DOHH2 (cell line): Measurements from ENCODE around the gene HIPK1.

Experiments
- H3F3A ChIP-seq: fragments of 200-600 bp; sonication (generic), shearing (Covaris generic); 2 replicates; pipeline ENCODE4 v1.6.0; 2016; ENCODE audit warnings: antibody characterized with exemption, mild to moderate bottlenecking; ENCODE audit not compliant: control insufficient read depth, insufficient read depth
- H3K27ac ChIP-seq: fragments of 200-600 bp; sonication (generic); 2 replicates; pipeline ENCODE4 v1.5.1; 2014; ENCODE audit warnings: low read depth, mild to moderate bottlenecking, low read length, moderate library complexity
- H3K27me3 ChIP-seq: fragments of 200-600 bp; sonication (generic); 2 replicates; pipeline ENCODE4 v1.6.1; 2014; ENCODE audit warnings: mild to moderate bottlenecking, low read length, mixed read lengths; ENCODE audit not compliant: control insufficient read depth
- H3K36me3 ChIP-seq: fragments of 200-600 bp; sonication (generic); 2 replicates; pipeline ENCODE4 v1.6.1; 2014; ENCODE audit warnings: mild to moderate bottlenecking, low read length, moderate library complexity, mixed read lengths; ENCODE audit not compliant: control insufficient read depth
- H3K4me1 ChIP-seq: fragments of 200-600 bp; sonication (generic); 2 replicates; pipeline ENCODE4 v1.6.1; 2014; ENCODE audit warnings: mild to moderate bottlenecking, low read length, mixed read lengths; ENCODE audit not compliant: control insufficient read depth
- H3K4me2 ChIP-seq: fragments of 200-600 bp; sonication (generic); 2 replicates; pipeline ENCODE4 v1.6.0; 2014; ENCODE audit warnings: mild to moderate bottlenecking, low read length, moderate library complexity
- H3K4me3 ChIP-seq: fragments of 200-600 bp; sonication (generic); 2 replicates; pipeline ENCODE4 v1.5.1; 2014; ENCODE audit warnings: mild to moderate bottlenecking, low read length, mixed read lengths
- H3K79me2 ChIP-seq: fragments of 200-600 bp; sonication (generic); 2 replicates; pipeline ENCODE4 v1.6.1; 2014; ENCODE audit warnings: mild to moderate bottlenecking, low read length, mixed read lengths; ENCODE audit not compliant: control insufficient read depth
- H3K9me2 ChIP-seq: fragments of 200-600 bp; sonication (generic); replicated peaks from 2 replicates; pipeline ENCODE4 v1.6.1; 2014; ENCODE audit warnings: mild to moderate bottlenecking, low read length, mixed read lengths; ENCODE audit not compliant: control insufficient read depth
- H3K9me3 ChIP-seq: fragments of 200-600 bp; sonication (generic); 2 replicates; pipeline ENCODE4 v1.6.1; 2014; ENCODE audit warnings: antibody characterized with exemption, low read length, mixed read lengths; ENCODE audit not compliant: control insufficient read depth, insufficient read depth
- H4K20me1 ChIP-seq: fragments of 200-600 bp; sonication (generic); 2 replicates; pipeline ENCODE4 v1.6.0; 2014; ENCODE audit warnings: low read depth, mild to moderate bottlenecking, antibody characterized with exemption, low read length, moderate library complexity; ENCODE audit not compliant: control insufficient read depth, insufficient read depth
- EZH2phosphoT487 ChIP-seq: fragments of 200-600 bp; sonication (generic); IDR thresholded peaks from 2 replicates; pipeline ENCODE4 v1.6.1; 2017; ENCODE audit warnings: borderline replicate concordance, mild to moderate bottlenecking, antibody characterized with exemption, low read length, moderate library complexity, mixed read lengths
- TF ChIP-seq, protein P1 (sequence below): fragments of 200-600 bp; sonication (generic); IDR thresholded peaks from one replicate; pipeline ENCODE4 v1.5.1; 2014; ENCODE audit warnings: antibody characterized with exemption, mild to moderate bottlenecking, low read depth, low read length; ENCODE audit not compliant: poor library complexity, severe bottlenecking

Gene HIPK1

DNA sequence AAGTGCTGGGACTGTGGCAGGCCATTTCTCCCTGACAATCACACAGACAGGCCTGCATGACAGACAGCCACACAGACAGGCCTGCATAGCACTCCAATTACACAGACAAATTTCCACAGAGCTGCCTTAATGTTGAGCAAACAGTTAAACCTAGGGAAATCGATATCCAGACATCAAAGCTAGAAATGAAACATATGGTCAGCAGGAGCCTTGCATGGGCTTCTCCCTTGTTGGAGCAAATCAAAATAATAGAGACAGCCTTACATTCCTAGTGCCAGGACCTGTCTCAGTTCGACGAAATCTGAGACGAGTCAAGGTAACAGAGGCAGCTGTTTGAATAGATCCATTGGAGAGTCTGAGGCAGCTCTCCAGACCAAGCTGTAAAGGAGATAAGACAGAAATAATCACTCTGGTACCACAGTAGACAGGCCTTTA lies 92.6 kb downstream of the HIPK1 start:
- Histone ChIP-seq H3K36me3 (no peaks in the 10 kb centered on the region), H3K9me2 (no peaks in the 10 kb centered on the region; the same call in 1 of the 2 replicates), H3K4me3 (no peak overlapping the region), H4K20me1 (no peaks in the 10 kb centered on the region), H3K27ac (no peak overlapping the region), H3K9me3 (no peaks in the 10 kb centered on the region), H3K27me3 (peaks cover under 1% of the 10 kb centered on the region; the same call in 1 of the 2 replicates), H3F3A (no peaks in the 10 kb centered on the region), H3K4me1 (no peaks in the 10 kb centered on the region), H3K79me2 (no peaks in the 10 kb centered on the region), H3K4me2 (no peak overlapping the region)
- TF ChIP-seq EZH2phosphoT487, result no peak
- TF ChIP-seq, protein P1, sequence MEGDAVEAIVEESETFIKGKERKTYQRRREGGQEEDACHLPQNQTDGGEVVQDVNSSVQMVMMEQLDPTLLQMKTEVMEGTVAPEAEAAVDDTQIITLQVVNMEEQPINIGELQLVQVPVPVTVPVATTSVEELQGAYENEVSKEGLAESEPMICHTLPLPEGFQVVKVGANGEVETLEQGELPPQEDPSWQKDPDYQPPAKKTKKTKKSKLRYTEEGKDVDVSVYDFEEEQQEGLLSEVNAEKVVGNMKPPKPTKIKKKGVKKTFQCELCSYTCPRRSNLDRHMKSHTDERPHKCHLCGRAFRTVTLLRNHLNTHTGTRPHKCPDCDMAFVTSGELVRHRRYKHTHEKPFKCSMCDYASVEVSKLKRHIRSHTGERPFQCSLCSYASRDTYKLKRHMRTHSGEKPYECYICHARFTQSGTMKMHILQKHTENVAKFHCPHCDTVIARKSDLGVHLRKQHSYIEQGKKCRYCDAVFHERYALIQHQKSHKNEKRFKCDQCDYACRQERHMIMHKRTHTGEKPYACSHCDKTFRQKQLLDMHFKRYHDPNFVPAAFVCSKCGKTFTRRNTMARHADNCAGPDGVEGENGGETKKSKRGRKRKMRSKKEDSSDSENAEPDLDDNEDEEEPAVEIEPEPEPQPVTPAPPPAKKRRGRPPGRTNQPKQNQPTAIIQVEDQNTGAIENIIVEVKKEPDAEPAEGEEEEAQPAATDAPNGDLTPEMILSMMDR, result no peak

DNA sequence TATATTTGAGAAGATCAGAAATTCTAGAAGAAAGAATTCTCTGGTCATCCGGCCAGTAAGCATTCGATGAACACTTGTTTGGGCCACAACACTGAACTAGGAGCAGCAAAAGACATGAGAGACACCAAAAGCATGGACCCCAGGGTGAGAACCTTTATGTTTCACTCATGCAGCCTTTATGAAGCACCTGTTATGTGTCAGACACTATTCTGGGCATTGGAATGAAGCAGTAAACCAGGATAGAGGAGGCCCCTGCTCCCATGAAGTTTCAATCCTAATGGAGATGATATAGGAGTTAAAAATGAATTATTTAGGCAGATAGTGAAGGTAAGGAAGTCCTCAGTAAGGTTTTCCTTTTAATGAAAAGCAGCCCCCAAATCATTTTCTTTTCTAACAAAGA lies 93.8 kb downstream of the HIPK1 start:
- Histone ChIP-seq H3K4me1 (no peaks in the 10 kb centered on the region), H3K36me3 (no peaks in the 10 kb centered on the region), H3K79me2 (no peaks in the 10 kb centered on the region), H3K4me3 (no peak overlapping the region), H3K4me2 (no peak overlapping the region), H3K27ac (no peak overlapping the region), H4K20me1 (no peaks in the 10 kb centered on the region), H3F3A (no peaks in the 10 kb centered on the region), H3K9me3 (no peaks in the 10 kb centered on the region), H3K27me3 (peaks cover 4% of the 10 kb centered on the region; the same call in 1 of the 2 replicates), H3K9me2 (no peaks in the 10 kb centered on the region; the same call in 1 of the 2 replicates)
- TF ChIP-seq, protein P1, result no peak
- no peak for TF ChIP-seq EZH2phosphoT487

DNA sequence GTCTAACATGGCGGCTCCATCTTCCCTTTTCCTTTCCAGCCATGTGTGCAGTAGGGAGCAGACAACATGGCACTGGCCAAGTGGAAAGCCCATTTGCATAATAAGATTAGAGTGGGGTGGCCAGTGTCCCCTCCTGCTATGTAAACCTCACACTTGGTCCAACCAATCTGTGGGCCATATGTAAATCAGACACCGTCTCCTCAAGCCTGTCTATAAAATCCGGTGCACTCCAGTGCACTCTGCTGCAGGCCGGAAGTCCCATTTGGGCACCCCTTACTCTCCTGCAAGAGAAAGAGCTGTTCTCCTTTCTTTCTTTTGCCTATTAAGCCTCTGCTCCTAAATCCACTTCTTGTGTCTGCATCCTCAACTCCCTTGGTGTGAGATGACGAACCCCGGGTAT lies 94.3 kb downstream of the HIPK1 start:
- peaks cover 7% of the 10 kb centered on the region; the same call in 1 of the 2 replicates for H3K27me3 ChIP-seq
- H3K9me3 ChIP-seq, result no peaks in the 10 kb centered on the region
- no peak for TF ChIP-seq EZH2phosphoT487
- TF ChIP-seq, protein P1, result no peak
- no peaks in the 10 kb centered on the region for H3K36me3 ChIP-seq
- H3K9me2 ChIP-seq, result no peaks in the 10 kb centered on the region; the same call in 1 of the 2 replicates
- no peak overlapping the region for H3K4me3 ChIP-seq
- no peaks in the 10 kb centered on the region for H3K79me2 ChIP-seq
- no peak overlapping the region for H3K4me2 ChIP-seq
- H4K20me1 ChIP-seq, result no peaks in the 10 kb centered on the region
- H3F3A ChIP-seq, result no peaks in the 10 kb centered on the region
- H3K4me1 ChIP-seq, result no peaks in the 10 kb centered on the region
- H3K27ac ChIP-seq, result no peak overlapping the region

DNA sequence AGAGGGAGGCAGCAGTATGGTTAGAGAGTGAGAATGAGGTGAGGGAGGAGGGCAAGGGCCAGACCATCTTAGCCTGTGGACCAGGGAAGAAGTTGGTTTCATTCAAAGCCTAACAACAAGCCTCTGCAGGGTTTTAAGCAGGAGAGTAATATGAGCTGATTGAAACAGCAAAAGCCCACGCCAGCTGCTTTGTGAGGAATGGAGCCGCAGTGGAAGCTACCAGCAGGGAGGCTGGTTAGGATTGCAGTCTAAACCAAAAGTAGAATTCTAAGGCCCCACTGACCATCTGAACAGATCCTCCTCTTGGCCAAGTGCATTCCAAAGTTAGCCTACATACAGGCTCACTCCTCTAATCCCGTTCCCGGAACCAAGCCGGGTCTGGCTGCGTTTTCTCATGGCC lies 94.9 kb downstream of the HIPK1 start:
- TF ChIP-seq, protein P1, result no peak
- no peak for TF ChIP-seq EZH2phosphoT487
- H3K79me2 ChIP-seq, result no peaks in the 10 kb centered on the region
- no peaks in the 10 kb centered on the region for H3K36me3 ChIP-seq
- no peaks in the 10 kb centered on the region for H4K20me1 ChIP-seq
- H3K4me1 ChIP-seq, result no peaks in the 10 kb centered on the region
- no peak overlapping the region for H3K4me3 ChIP-seq
- H3K9me2 ChIP-seq, result no peaks in the 10 kb centered on the region; the same call in 1 of the 2 replicates
- H3K27ac ChIP-seq, result no peak overlapping the region
- H3K4me2 ChIP-seq, result no peak overlapping the region
- H3K9me3 ChIP-seq, result no peaks in the 10 kb centered on the region
- no peaks in the 10 kb centered on the region for H3F3A ChIP-seq
- H3K27me3 ChIP-seq, result peaks cover 8% of the 10 kb centered on the region; the same call in 1 of the 2 replicates
